Parathyroid adenoma (tissue), 2 donors: ENCODE data around the gene PRPF31.

Experiments used
- H2AFZ ChIP-seq: fragments of 300-600 bp; sonication (generic); one replicate; pipeline ENCODE4 v1.7.0; 2017; ENCODE audit warnings: antibody characterized with exemption, mild to moderate bottlenecking
- H3K27ac ChIP-seq: fragments of 300-600 bp; sonication (generic); one replicate; pipeline ENCODE4 v1.7.0; 2017
- H3K27me3 ChIP-seq: fragments of 300-600 bp; sonication (generic); one replicate; pipeline ENCODE4 v1.7.0; 2017; ENCODE audit warnings: low read length; ENCODE audit not compliant: control insufficient read depth, insufficient read depth
- H3K36me3 ChIP-seq: fragments of 300-600 bp; sonication (generic); one replicate; pipeline ENCODE4 v1.7.0; 2017; ENCODE audit warnings: low read length; ENCODE audit not compliant: control insufficient read depth, insufficient read depth
- H3K4me1 ChIP-seq: fragments of 300-600 bp; sonication (generic); one replicate; pipeline ENCODE4 v1.7.0; 2017; ENCODE audit warnings: control low read depth
- H3K4me2 ChIP-seq: fragments of 300-600 bp; sonication (generic); one replicate; pipeline ENCODE4 v1.7.0; 2017; ENCODE audit warnings: low read length
- H3K4me3 ChIP-seq: fragments of 300-600 bp; sonication (generic); one replicate; pipeline ENCODE4 v1.7.0; 2017; ENCODE audit warnings: low read depth, low read length
- H3K79me2 ChIP-seq: fragments of 300-600 bp; sonication (generic); one replicate; pipeline ENCODE4 v1.7.0; 2017; ENCODE audit warnings: control low read depth
- H3K9ac ChIP-seq: fragments of 300-600 bp; sonication (generic); one replicate; pipeline ENCODE4 v1.7.0; 2017; ENCODE audit warnings: mild to moderate bottlenecking
- H3K9me3 ChIP-seq: fragments of 300-600 bp; sonication (generic); one replicate; pipeline ENCODE4 v1.7.0; 2017; ENCODE audit warnings: low read length; ENCODE audit not compliant: control insufficient read depth
- CTCF ChIP-seq: fragments of 300-600 bp; sonication (generic); IDR thresholded peaks from one replicate; pipeline ENCODE4 v1.7.0; 2017; ENCODE audit warnings: antibody characterized with exemption, mild to moderate bottlenecking
- donor health status: primary hyperparathyroidism.

The PRPF31 gene

GRCh38 chr19:54106716-54107115 is 8.8 kb upstream of the PRPF31 start:
- Histone ChIP-seq H3K27ac (no peak overlapping the region), H3K4me2 (no peak overlapping the region), H3K4me3 (no peak overlapping the region), H3K4me1 (no peaks in the 10 kb centered on the region), H3K9ac (no peak overlapping the region), H3K27me3 (no peaks in the 10 kb centered on the region), H3K36me3 (no peaks in the 10 kb centered on the region), H2AFZ (no peak overlapping the region), H3K79me2 (peaks cover 16% of the 10 kb centered on the region), H3K9me3 (no peaks in the 10 kb centered on the region)
- TF ChIP-seq CTCF = no peak

DNA sequence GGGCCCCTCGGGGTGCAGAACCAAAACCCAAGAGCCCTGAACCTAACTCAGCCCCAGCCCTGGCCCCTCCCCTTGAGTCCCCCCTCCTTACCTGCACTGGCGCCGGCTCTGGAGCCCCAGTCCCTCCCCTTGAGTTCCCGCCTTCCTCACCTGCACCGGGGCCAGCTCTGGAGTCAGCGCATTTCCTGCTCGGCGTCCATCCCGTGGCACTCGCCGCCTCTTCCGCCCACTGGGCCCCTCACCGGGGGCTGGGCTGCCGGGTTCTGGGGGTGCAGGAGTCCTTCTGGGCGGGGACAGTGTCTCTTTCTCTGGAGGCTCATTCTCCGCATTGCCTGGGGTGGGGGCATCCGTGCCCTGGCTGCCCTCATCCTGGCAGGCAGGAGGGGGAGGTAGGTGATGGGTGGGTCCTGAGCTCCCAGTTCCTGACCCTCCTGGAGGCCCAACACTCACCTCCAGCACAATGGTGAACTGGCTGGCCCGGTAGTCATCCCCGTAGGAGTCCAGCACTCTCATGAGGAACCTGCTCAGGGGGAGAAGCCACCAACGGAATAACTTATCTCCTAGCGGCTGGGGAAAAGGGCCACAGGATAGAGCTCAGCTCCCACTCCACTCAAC is 7.6 kb upstream of the PRPF31 start:
- Histone ChIP-seq H2AFZ (no peak overlapping the region), H3K4me3 (no peak overlapping the region), H3K9ac (no peak overlapping the region), H3K27ac (no peak overlapping the region), H3K9me3 (no peaks in the 10 kb centered on the region), H3K27me3 (no peaks in the 10 kb centered on the region), H3K36me3 (no peaks in the 10 kb centered on the region), H3K79me2 (peaks cover 13% of the 10 kb centered on the region), H3K4me1 (no peaks in the 10 kb centered on the region), H3K4me2 (no peak overlapping the region)
- no peak for TF ChIP-seq CTCF

DNA sequence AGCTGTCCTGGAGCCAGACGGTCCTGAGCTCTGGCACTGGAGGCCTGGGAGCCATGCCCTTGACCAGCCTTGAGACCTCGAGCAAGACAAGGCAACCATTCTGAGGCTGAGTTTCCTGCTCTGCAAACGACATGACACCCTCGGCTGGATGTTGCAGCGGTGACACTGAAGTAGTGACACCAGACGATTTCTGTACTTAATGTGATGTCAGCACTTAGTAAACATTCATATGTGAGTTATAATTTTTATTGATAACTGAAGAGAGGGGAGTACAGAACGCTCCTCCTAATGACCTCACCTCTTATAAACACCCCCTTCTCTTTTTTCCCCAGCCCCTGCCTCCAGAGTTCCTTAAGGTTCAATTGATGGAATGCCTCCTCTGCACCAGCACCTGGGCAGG is 7.1 kb upstream of the PRPF31 start:
- H3K36me3 ChIP-seq = no peaks in the 10 kb centered on the region
- no peak for TF ChIP-seq CTCF

DNA sequence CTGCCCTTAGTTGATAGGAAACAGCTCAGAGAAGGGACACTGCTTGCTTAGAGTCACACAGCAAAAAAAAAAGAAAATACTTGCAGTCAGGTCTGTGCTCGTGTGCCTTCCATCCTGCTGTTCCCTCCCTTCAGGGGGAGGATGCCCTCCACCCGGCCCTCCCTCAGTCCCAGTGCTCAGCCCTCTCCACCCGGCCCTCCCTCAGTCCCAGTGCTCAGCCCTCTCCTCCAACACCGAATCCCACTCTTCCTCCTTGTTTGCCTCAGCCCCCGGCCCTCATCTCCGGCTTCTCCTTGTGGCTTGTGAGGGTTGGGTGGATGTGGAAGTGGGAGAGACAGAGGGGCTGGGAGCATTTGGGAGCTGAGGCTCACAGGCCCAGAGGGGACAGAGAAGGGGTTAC is 5.9 kb upstream of the PRPF31 start:
- H3K4me1 ChIP-seq = no peaks in the 10 kb centered on the region
- no peak for TF ChIP-seq CTCF
- H3K36me3 ChIP-seq = no peaks in the 10 kb centered on the region

More for the DNA sequence above, 7.1 kb upstream of the PRPF31 start:
- H3K27ac ChIP-seq = no peak overlapping the region
- H3K4me1 ChIP-seq = no peaks in the 10 kb centered on the region
- H3K9ac ChIP-seq = no peak overlapping the region
- H3K4me3 ChIP-seq = no peak overlapping the region
- no peaks in the 10 kb centered on the region for H3K27me3 ChIP-seq
- peaks cover 8% of the 10 kb centered on the region for H3K79me2 ChIP-seq
- H2AFZ ChIP-seq = no peak overlapping the region
- no peaks in the 10 kb centered on the region for H3K9me3 ChIP-seq
- no peak overlapping the region for H3K4me2 ChIP-seq

More for the DNA sequence above, 5.9 kb upstream of the PRPF31 start:
- H2AFZ ChIP-seq = no peak overlapping the region
- H3K27me3 ChIP-seq = no peaks in the 10 kb centered on the region
- H3K4me2 ChIP-seq = no peak overlapping the region
- no peaks in the 10 kb centered on the region for H3K9me3 ChIP-seq
- H3K27ac ChIP-seq = no peak overlapping the region
- H3K4me3 ChIP-seq = no peak overlapping the region
- no peak overlapping the region for H3K9ac ChIP-seq
- peaks cover 5% of the 10 kb centered on the region for H3K79me2 ChIP-seq
